Measurements from ENCODE around the gene ADCY10. TPM values are rescaled to one million over a fixed set of nuclear protein-coding genes. Genes with fewer than 3 reads are reported as not detected.
A peak's percentile ranks its signal among the peaks of the same experiment; 100 is the strongest.

Gene ADCY10
- total RNA-seq, 1 donor from 2014 or later: not detected

- peaks cover 39% of the 10 kb centered on the region for H3F3A ChIP-seq (ENCODE audit: low read depth)
- peak; percentile 56 for DNase-seq (ENCODE audit: low spot score)
- peaks cover 22% of the 10 kb centered on the region for H3K4me1 ChIP-seq
- no peaks in the 10 kb centered on the region for H3K79me2 ChIP-seq (ENCODE audit: low read depth)
- H3K27me3 ChIP-seq: no peaks in the 10 kb centered on the region
- Mint-ChIP-seq H3K27ac (peak overlapping the region; percentile 42), H3K36me3 (peaks cover 38% of the 10 kb centered on the region), H3K4me1 (peaks cover 3% of the 10 kb centered on the region), H3K4me3 (no peak overlapping the region), H3K9me3 (no peaks in the 10 kb centered on the region), H3K27me3 (ENCODE audit: insufficient read depth, low read depth) (peaks cover 5% of the 10 kb centered on the region)
- TF ChIP-seq EZH2 (IDR thresholded peaks at IDR 0.05) (no peak), CTCF (IDR thresholded peaks at IDR 0.05) (no peak), EZH2phosphoT487 (IDR thresholded peaks at IDR 0.05) (no peak)
- H2AFZ ChIP-seq (replicated peaks): no peak overlapping the region
- peaks cover 22% of the 10 kb centered on the region for H4K20me1 ChIP-seq (ENCODE audit: low read depth)
- H3K36me3 ChIP-seq: no peaks in the 10 kb centered on the region
- H3K4me3 ChIP-seq: no peak overlapping the region
- no peak overlapping the region for H3K4me2 ChIP-seq
- peak overlapping the region; percentile 77 for H3K27ac ChIP-seq
- no peak overlapping the region for H3K9ac ChIP-seq
- H3K9me3 ChIP-seq (ENCODE audit: low read depth): no peaks in the 10 kb centered on the region
Measured at GRCh38 chr1:167791281-167792187, 122.4 kb downstream of the ADCY10 start.

DNA sequence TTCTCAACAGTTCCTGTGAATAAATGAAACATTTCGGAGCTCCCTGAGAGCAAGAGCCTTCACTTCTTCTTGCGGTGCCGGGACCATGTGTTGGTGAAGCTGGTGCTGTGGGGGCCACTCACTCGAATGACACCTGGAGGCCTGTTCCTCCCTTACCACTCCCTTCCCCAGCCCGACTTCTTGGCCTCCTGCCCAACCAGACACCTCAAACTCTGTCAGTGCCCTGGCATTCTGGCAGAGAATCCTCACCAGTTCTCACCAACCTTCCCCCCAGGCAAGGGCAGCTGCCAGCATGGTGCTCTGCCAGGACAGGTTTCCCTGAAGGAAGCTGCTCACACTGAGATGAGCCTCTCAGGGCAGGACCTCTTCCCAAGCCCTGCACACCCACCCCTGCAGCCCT, 123.8 kb downstream of the ADCY10 start:
- Histone ChIP-seq H3K27me3 (no peaks in the 10 kb centered on the region), H3K4me1 (peaks cover 11% of the 10 kb centered on the region), H3F3A (ENCODE audit: low read depth) (peaks cover 25% of the 10 kb centered on the region), H3K9ac (no peak overlapping the region), H4K20me1 (ENCODE audit: low read depth) (peaks cover 14% of the 10 kb centered on the region), H3K4me2 (no peak overlapping the region), H3K36me3 (no peaks in the 10 kb centered on the region), H3K4me3 (no peak overlapping the region), H3K9me3 (ENCODE audit: low read depth) (no peaks in the 10 kb centered on the region), H3K79me2 (ENCODE audit: low read depth) (no peaks in the 10 kb centered on the region), H2AFZ (replicated peaks) (no peak overlapping the region), H3K27ac (no peak overlapping the region)
- Mint-ChIP-seq H3K4me1 (peaks cover 3% of the 10 kb centered on the region), H3K27me3 (ENCODE audit: insufficient read depth, low read depth) (peaks cover 5% of the 10 kb centered on the region), H3K4me3 (no peak overlapping the region), H3K9me3 (no peaks in the 10 kb centered on the region), H3K36me3 (peaks cover 39% of the 10 kb centered on the region), H3K27ac (no peak overlapping the region)
- TF ChIP-seq EZH2 (IDR thresholded peaks at IDR 0.05) (no peak), EZH2phosphoT487 (IDR thresholded peaks at IDR 0.05) (no peak), CTCF (IDR thresholded peaks at IDR 0.05) (no peak)
- no peak for DNase-seq (ENCODE audit: low spot score)

GRCh38 chr1:167789501-167789900, 124.4 kb downstream of the ADCY10 start:
- H2AFZ ChIP-seq (replicated peaks): no peak overlapping the region
- Mint-ChIP-seq H3K36me3 (peaks cover 44% of the 10 kb centered on the region), H3K27me3 (ENCODE audit: insufficient read depth, low read depth) (peaks cover 5% of the 10 kb centered on the region), H3K4me1 (peaks cover 3% of the 10 kb centered on the region), H3K9me3 (no peaks in the 10 kb centered on the region), H3K4me3 (no peak overlapping the region), H3K27ac (no peak overlapping the region)
- no peaks in the 10 kb centered on the region for H3K27me3 ChIP-seq
- H3K9ac ChIP-seq: no peak overlapping the region
- H3K27ac ChIP-seq: no peak overlapping the region
- peaks cover 13% of the 10 kb centered on the region for H4K20me1 ChIP-seq (ENCODE audit: low read depth)
- H3K79me2 ChIP-seq (ENCODE audit: low read depth): no peaks in the 10 kb centered on the region
- H3K4me3 ChIP-seq: no peak overlapping the region
- H3K4me2 ChIP-seq: no peak overlapping the region
- peaks cover 11% of the 10 kb centered on the region for H3K4me1 ChIP-seq
- H3K9me3 ChIP-seq (ENCODE audit: low read depth): no peaks in the 10 kb centered on the region
- DNase-seq (ENCODE audit: low spot score): no peak
- H3F3A ChIP-seq (ENCODE audit: low read depth): peaks cover 21% of the 10 kb centered on the region
- TF ChIP-seq EZH2phosphoT487 (IDR thresholded peaks at IDR 0.05): no peak
- TF ChIP-seq CTCF (IDR thresholded peaks at IDR 0.05): no peak
- no peak for TF ChIP-seq EZH2 (IDR thresholded peaks at IDR 0.05)
- H3K36me3 ChIP-seq: no peaks in the 10 kb centered on the region
